SIG-M5 treated with dmso at 0.1 percent for 504 hours (cell line): ENCODE results near the gene SMIM44.

Experiments
- DNase-seq: peaks from one replicate; lab custom pipeline; 2025; ENCODE audit not compliant: unreplicated experiment; lab: John Stamatoyannopoulos, UW

The SMIM44 gene

DNA sequence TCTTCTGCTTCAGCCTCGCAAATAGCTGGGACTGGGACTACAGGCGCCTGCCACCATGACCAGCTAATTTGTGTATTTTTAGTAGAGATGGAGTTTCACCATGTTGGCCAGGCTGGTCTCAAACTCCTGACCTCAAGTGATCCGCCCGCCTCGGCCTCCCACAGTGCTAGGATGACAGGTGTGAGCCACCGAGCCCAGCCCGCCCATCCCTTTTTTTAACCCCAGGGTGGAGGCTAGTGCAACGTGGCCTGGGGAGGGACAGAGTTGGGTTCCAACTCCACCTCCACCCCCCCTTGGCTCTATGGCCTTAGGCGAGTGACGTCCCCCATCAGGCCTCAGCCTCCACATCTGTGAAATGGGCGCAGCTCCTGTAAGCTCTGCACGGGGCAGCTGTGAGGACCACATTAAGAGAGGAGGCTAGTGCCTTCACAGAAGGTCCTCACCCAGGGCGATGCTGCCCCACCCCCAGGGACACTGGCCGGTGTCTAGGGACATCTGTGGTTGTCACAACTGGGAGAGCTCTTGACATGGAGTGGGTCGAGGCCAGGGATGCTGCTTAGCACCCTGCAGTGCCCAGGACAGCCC is 40.7 kb downstream of the SMIM44 start:
- DNase-seq, result no peak

DNA sequence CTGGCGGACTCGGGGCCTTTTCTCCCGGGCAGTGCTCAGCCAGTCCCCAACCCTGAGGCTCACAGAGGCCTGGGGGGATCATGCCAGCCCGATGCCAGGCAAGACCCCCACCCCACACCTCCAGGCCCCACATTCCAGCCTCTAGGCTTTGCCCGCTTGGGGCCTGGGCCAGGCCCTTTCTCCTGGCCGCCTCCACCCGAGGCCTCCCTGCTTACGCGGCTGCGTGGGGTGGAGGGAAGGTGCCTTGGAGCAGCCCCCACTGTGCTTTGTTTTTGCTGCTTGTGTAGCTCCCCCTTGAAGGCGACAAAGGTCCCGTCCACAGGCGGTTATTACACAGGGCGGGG is 41.3 kb downstream of the SMIM44 start:
- DNase-seq, result no peak

DNA sequence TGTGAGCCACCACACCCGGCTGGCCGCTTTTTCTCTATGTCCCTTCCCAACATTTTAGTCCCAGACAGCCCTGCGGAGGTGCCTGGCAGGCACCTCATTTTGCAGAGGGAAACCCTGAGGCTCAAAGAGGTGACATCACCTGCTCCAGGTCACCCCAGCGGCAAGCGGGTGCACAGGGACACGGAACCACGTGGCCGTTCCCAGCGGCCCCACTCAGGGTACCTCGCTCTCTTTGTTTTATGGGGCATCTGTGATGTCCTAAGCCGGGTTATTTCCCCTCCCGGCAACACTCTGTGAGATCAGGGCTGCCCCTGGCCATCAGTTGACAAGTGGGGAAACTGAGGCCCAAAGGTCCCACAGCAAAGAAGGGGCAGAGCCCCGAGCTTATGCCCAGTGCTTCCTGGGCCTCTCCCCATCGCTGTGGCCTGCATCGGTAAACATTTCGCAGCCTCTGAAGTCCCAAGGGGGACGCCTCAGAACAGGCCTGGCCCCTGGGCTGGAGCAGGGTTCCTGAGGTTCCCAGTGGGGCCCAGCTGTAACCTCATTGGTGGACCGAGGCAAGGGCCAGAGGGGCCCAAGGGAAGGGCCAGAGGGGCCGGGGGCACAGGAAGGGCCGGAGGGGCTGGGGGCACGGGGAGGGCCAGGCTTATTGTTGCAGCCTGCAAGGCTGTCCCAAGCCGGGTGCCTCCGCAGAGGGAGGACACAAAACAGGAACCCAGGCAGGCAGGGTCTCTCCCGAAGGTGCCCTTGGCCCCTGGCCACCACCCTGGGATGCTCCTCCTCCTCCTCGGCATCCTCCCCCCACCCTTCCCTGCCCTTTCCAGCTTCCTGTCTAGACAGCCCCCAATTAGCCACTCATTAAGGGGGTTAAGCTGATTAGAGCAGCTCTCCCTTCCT is 41.9 kb downstream of the SMIM44 start:
- no peak for DNase-seq

- DNase-seq, result peak; percentile 36
Observed at GRCh38 chr19:3440082-3440481, 43.2 kb downstream of the SMIM44 start.

- DNase-seq, result peak; percentile 87
Observed at GRCh38 chr19:3434630-3435553, 48.3 kb downstream of the SMIM44 start.

DNA sequence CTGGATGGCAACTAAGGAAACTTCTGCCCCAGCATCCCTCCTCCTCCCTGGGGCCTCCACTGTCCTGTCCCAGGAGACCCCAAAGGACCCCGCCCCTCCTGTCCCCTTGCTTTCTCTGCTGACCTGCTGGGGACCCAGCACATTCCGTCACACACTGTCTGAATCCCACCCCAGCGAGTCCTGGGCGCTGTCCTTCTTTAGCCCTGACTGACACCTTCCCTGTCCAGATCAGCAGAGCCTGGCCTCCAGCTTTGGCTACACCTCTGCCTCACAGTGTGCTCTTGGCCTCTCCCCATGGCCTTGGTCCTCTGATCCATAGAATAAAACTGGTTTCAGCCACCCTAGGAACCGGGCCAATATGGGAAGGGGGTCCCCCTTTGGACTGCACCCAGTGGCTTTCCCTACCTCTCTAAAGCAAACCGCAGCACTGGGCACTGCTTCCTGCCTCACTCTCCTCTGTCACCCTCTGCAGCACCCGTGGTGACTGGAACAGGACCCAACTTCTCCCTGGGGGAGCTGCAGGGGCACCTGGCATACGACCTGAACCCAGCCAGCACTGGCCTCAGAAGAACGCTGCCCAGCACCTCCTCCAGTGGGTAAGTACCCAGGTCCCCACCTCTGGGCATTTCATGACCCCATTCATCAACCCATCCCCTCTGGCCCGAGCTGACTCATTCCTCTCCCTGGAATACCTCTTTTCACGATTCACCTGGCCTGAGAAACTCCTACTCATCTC is 49.3 kb downstream of the SMIM44 start:
- no peak for DNase-seq

- no peak for DNase-seq
Observed at GRCh38 chr19:3433313-3433712, 49.9 kb downstream of the SMIM44 start.
